DOHH2 (cell line): ENCODE measurements around the gene UVRAG.

Experiments
- EZH2phosphoT487 ChIP-seq: fragments of 200-600 bp; sonication (generic); IDR thresholded peaks from 2 replicates; pipeline ENCODE4 v1.6.1; 2017; ENCODE audit warnings: borderline replicate concordance, mild to moderate bottlenecking, antibody characterized with exemption, low read length, moderate library complexity, mixed read lengths
- TF ChIP-seq, protein P1 (sequence below): fragments of 200-600 bp; sonication (generic); IDR thresholded peaks from one replicate; pipeline ENCODE4 v1.5.1; 2014; ENCODE audit warnings: antibody characterized with exemption, mild to moderate bottlenecking, low read depth, low read length; ENCODE audit not compliant: poor library complexity, severe bottlenecking

DNA sequence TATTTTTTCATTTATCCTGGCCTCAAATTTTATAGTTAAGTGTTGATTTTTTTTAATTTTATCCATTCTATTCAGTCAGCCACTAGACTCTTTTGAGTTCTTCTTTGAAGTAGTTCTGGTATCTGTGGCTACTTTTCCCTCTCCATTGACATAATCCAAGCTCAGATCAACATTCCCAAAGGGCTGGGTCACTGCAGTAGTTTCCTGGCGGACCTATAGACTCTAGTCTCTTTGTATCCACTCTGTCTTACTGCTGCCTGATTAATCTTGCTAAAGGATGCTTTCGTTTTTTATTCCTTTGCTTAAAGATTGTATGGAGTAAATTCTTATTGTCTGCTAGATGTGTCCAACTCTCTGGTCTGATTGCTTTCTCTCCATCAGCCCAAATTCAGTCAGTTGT lies 87.6 kb downstream of the UVRAG start:
- TF ChIP-seq, protein P1, sequence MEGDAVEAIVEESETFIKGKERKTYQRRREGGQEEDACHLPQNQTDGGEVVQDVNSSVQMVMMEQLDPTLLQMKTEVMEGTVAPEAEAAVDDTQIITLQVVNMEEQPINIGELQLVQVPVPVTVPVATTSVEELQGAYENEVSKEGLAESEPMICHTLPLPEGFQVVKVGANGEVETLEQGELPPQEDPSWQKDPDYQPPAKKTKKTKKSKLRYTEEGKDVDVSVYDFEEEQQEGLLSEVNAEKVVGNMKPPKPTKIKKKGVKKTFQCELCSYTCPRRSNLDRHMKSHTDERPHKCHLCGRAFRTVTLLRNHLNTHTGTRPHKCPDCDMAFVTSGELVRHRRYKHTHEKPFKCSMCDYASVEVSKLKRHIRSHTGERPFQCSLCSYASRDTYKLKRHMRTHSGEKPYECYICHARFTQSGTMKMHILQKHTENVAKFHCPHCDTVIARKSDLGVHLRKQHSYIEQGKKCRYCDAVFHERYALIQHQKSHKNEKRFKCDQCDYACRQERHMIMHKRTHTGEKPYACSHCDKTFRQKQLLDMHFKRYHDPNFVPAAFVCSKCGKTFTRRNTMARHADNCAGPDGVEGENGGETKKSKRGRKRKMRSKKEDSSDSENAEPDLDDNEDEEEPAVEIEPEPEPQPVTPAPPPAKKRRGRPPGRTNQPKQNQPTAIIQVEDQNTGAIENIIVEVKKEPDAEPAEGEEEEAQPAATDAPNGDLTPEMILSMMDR = no peak
- no peak for TF ChIP-seq EZH2phosphoT487
